ENCODE results near the gene BBS9.

DNA sequence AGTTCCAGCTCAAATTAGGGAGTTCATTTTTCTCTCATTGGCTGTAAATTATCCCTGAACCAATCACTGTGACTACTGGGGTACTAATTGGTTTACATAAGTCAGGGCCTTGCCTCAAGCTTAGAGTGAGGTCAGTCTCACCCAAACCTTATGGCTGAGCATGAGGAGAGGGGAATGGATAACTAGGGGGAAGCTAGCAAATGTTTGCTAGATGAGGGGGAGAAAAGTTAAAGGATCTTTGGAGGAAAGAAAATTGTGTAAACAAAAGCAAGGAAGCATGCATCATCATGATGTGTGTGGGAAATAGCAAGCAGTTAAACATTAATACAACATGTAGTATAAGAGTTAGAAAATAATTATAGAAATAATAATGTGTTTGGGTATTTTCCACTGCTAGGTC is 121.9 kb downstream of the BBS9 start:
- TF ChIP-seq POLR2A (IDR thresholded peaks at IDR 0.05), result no peak
- no peak for TF ChIP-seq CTCF (IDR thresholded peaks at IDR 0.05)

Data from heart left ventricle (tissue), 13 donors.